HepG2 (cell line): ENCODE data around the gene NACC2. TPM values are rescaled to one million over a fixed set of nuclear protein-coding genes. Genes with fewer than 3 reads are reported as not detected.

Source experiments
- CEBPB ChIP-seq: IDR thresholded peaks from 2 replicates; pipeline ENCODE4 v1.6.1; 2011; ENCODE audit warnings: low read depth, low read length, improper control_type of control experiment, borderline replicate concordance
- CHD4 ChIP-seq: fragments of 200-600 bp; sonication (generic); IDR thresholded peaks from 2 replicates; pipeline ENCODE4 v1.7.0; 2017; ENCODE audit warnings: mild to moderate bottlenecking, low read length, borderline replicate concordance
- GMEB2 ChIP-seq: IDR thresholded peaks from 2 replicates; pipeline ENCODE4 v1.6.1; 2016; ENCODE audit warnings: missing biosample characterization, missing genetic modification reagents, low read depth
- JARID2 ChIP-seq: sonication (generic); formaldehyde crosslinking; IDR thresholded peaks from 2 replicates; pipeline ENCODE4 v1.8.1; 2023; ENCODE audit warnings: missing genetic modification reagents, inconsistent platforms; ENCODE audit not compliant: insufficient replicate concordance
- MAX ChIP-seq: IDR thresholded peaks from 2 replicates; pipeline ENCODE4 v1.6.1; 2012; ENCODE audit warnings: inconsistent platforms
- MIXL1 ChIP-seq: IDR thresholded peaks from 2 replicates; pipeline ENCODE4 v1.6.1; 2016
- NR1H2 ChIP-seq: sonication (generic); formaldehyde crosslinking; IDR thresholded peaks from 2 replicates; pipeline ENCODE4 v1.8.1; 2022; ENCODE audit warnings: low read depth, missing genetic modification reagents, borderline replicate concordance
- ONECUT2 ChIP-seq: sonication (generic); formaldehyde crosslinking; IDR thresholded peaks from 2 replicates; pipeline ENCODE4 v1.4.0; 2020; ENCODE audit warnings: missing genetic modification reagents
- PITX1 ChIP-seq: sonication (generic); formaldehyde crosslinking; IDR thresholded peaks from 2 replicates; pipeline ENCODE4 v1.5.1; 2020; ENCODE audit warnings: mild to moderate bottlenecking, missing genetic modification reagents
- SIN3A ChIP-seq: IDR thresholded peaks from 2 replicates; pipeline ENCODE4 v1.6.1; 2011; ENCODE audit warnings: low read depth, mild to moderate bottlenecking, control low read depth, low read length, borderline replicate concordance
- TCF7L2 ChIP-seq: IDR thresholded peaks from 2 replicates; pipeline ENCODE4 v1.6.1; 2011; ENCODE audit warnings: mild to moderate bottlenecking, low read depth, low read length, moderate library complexity
- TMF1 ChIP-seq: sonication (generic); formaldehyde crosslinking; IDR thresholded peaks from 2 replicates; pipeline ENCODE4 v1.8.1; 2022; ENCODE audit warnings: low read depth, missing genetic modification reagents
- TRIM24 ChIP-seq: sonication (generic); formaldehyde crosslinking; IDR thresholded peaks from 2 replicates; pipeline ENCODE4 v1.8.0; 2022; ENCODE audit warnings: mild to moderate bottlenecking, missing genetic modification reagents
- TSC22D2 ChIP-seq: sonication (generic); formaldehyde crosslinking; IDR thresholded peaks from 2 replicates; pipeline ENCODE4 v1.5.1; 2020; ENCODE audit warnings: missing genetic modification reagents, mild to moderate bottlenecking, borderline replicate concordance
- ZNF17 ChIP-seq: sonication (generic); formaldehyde crosslinking; IDR thresholded peaks from 2 replicates; pipeline ENCODE4 v1.5.0; 2020; ENCODE audit warnings: mild to moderate bottlenecking, missing genetic modification reagents
- ZNF619 ChIP-seq: sonication (generic); formaldehyde crosslinking; IDR thresholded peaks from 2 replicates; pipeline ENCODE4 v1.4.0; 2020; ENCODE audit warnings: mild to moderate bottlenecking, missing genetic modification reagents
- ZNF775 ChIP-seq: sonication (generic); formaldehyde crosslinking; IDR thresholded peaks from 2 replicates; pipeline ENCODE4 v1.4.0; 2020; ENCODE audit warnings: missing genetic modification reagents, mild to moderate bottlenecking, moderate library complexity, borderline replicate concordance
- ZXDC ChIP-seq: sonication (generic); formaldehyde crosslinking; IDR thresholded peaks from 2 replicates; pipeline ENCODE4 v1.5.0; 2020; ENCODE audit warnings: mild to moderate bottlenecking, missing genetic modification reagents
- polyA plus RNA-seq, 8 experiments: library from polyadenylated mRNA; depleted of rRNA in 3 of 8; stranded (reverse) in 7 of 8; unstranded in 1 of 8; fragments of >200 nt; fragmentation: Illumina TruSeq in 4 of 8; extraction: Trizol in 4 of 8; gene quantifications; 2 replicates each; pipeline versions ENCODE4 v1.2.1 to v1.2.3, GENCODE V29; 2011 to 2016; ENCODE audit warnings: low read depth in 4 of 8, missing spikeins in 1 of 8, mixed read lengths in 1 of 8; ENCODE audit not compliant: insufficient read depth in 1 of 8
- total RNA-seq, 5 experiments: library from RNA; depleted of rRNA; stranded (reverse); fragments of >200 nt; fragmentation: Illumina TruSeq; extraction: Trizol; gene quantifications; 2 replicates each; pipeline ENCODE4 v1.2.3, GENCODE V29; 2016; ENCODE audit warnings: low read depth in 1 of 5
- TF ChIP-seq, protein P1 (sequence below): sonication (generic); formaldehyde crosslinking; IDR thresholded peaks from 2 replicates; pipeline ENCODE4 v1.9.0; 2021; ENCODE audit warnings: missing genetic modification reagents, mild to moderate bottlenecking, borderline replicate concordance
- TF ChIP-seq, protein P2 (sequence below): sonication (generic); formaldehyde crosslinking; IDR thresholded peaks from 2 replicates; pipeline ENCODE4 v1.4.0; 2020; ENCODE audit warnings: missing genetic modification reagents

Gene NACC2
- total and polyA plus RNA-seq, 2 of the 13 experiments (the other 11 are each of a cell fraction or from before 2014, with no cell fraction given): 5.9 to 12.3 TPM

DNA sequence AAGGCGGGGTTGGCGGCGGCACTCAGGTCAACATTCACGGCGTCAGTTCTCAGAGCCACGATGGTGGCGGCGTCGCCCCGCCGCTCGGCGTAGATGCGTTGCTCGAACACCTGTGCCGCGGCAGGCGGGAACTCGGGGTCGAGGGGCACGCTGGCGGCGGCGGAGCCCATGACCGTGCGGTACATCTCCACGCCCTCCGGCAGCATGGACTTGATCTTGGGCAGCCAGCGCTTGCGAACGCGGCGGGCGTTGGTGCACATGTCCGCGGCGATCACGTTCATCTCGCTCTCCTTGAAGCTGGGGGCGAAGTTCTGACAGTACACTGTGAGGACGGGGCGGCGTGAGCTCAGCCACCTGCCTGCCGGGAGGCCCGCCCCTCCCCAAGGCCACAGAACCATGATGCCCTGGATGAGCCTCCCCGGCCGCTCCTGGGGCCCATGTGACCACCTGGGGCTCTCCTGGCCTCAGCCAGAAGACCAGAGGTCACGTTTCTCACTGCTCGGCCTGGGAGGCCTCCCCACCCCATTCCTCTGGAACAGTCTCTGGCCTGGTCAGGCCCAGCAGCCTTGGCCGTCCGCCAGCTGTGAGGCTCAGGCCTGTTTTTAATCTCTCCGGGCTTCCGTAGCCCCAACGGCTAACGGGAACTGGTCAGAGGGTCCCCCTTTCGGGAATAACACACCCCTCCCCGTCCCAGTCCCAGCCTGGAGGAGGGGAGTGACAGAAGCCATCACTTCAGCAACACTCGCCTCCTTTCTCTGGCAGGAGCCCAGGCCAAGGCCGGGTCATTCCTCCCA, 83.2 kb downstream of the NACC2 start (continued):
- no peak for TF ChIP-seq CEBPB
- peak; percentile 93; the same call in 1 of the 2 replicates for TF ChIP-seq PITX1 (CRISPR knock-in tag)
- TF ChIP-seq JARID2 (CRISPR knock-in tag): peak; percentile 67
- TF ChIP-seq CHD4: no peak
- no peak; the same call in 1 of the 2 replicates for TF ChIP-seq ONECUT2 (CRISPR knock-in tag)
- TF ChIP-seq TRIM24 (CRISPR knock-in tag): no peak
- peak; percentile 64; the same call in 1 of the 2 replicates for TF ChIP-seq SIN3A
- TF ChIP-seq ZNF619 (CRISPR knock-in tag): peak; percentile 83; the same call in 1 of the 2 replicates
- TF ChIP-seq TMF1: peak; percentile 95
- TF ChIP-seq TCF7L2: no peak
- no peak; the same call in none of the 2 replicates for TF ChIP-seq TSC22D2 (CRISPR knock-in tag)
- TF ChIP-seq ZNF17 (CRISPR knock-in tag): no peak
- no peak for TF ChIP-seq ZNF775 (CRISPR knock-in tag)
- TF ChIP-seq, protein P1, sequence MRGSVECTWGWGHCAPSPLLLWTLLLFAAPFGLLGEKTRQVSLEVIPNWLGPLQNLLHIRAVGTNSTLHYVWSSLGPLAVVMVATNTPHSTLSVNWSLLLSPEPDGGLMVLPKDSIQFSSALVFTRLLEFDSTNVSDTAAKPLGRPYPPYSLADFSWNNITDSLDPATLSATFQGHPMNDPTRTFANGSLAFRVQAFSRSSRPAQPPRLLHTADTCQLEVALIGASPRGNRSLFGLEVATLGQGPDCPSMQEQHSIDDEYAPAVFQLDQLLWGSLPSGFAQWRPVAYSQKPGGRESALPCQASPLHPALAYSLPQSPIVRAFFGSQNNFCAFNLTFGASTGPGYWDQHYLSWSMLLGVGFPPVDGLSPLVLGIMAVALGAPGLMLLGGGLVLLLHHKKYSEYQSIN (CRISPR knock-in tag): no peak
- TF ChIP-seq ZXDC: peak; percentile 90; the same call in 1 of the 2 replicates
- TF ChIP-seq, protein P2, sequence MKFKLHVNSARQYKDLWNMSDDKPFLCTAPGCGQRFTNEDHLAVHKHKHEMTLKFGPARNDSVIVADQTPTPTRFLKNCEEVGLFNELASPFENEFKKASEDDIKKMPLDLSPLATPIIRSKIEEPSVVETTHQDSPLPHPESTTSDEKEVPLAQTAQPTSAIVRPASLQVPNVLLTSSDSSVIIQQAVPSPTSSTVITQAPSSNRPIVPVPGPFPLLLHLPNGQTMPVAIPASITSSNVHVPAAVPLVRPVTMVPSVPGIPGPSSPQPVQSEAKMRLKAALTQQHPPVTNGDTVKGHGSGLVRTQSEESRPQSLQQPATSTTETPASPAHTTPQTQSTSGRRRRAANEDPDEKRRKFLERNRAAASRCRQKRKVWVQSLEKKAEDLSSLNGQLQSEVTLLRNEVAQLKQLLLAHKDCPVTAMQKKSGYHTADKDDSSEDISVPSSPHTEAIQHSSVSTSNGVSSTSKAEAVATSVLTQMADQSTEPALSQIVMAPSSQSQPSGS (CRISPR knock-in tag): peak; percentile 74; the same call in 1 of the 2 replicates
- TF ChIP-seq GMEB2 (CRISPR knock-in tag): no peak
- TF ChIP-seq MAX: peak; percentile 98
- TF ChIP-seq MIXL1 (CRISPR knock-in tag): no peak
- no peak; the same call in 1 of the 2 replicates for TF ChIP-seq NR1H2 (CRISPR knock-in tag)
